HEK293 (cell line): Measurements from ENCODE around the gene JAM2.

Source experiments
- CTCF ChIA-PET: fragments of 350-600 bp; formaldehyde crosslinking; extraction: SDS; loops from one replicate; lab custom pipeline; 2021; ENCODE audit warnings: antibody characterized with exemption; lab: Yijun Ruan, JAX
- POLR2A ChIA-PET: fragments of 300-600 bp; formaldehyde crosslinking; extraction: SDS; loops from one replicate; lab custom pipeline; 2020; ENCODE audit warnings: antibody characterized with exemption, inconsistent platforms; lab: Yijun Ruan, JAX
- H3K27ac ChIP-seq: fragments of 200-500 bp; sonication (Bioruptor generic); 2 replicates; pipeline ENCODE4 v1.5.1; 2014; ENCODE audit warnings: low read depth, low read length, control low read depth, inconsistent platforms; ENCODE audit errors: extremely low read depth
- H3K36me3 ChIP-seq, 2 experiments: fragments of 200-500 bp in 1 of 2; sonication (Bioruptor generic) in 1 of 2; 1 replicate in 1 of 2; 2 replicates in 1 of 2; pipeline ENCODE4 v1.5.1; 2014 to 2017; ENCODE audit warnings: inconsistent platforms in 2 of 2, low read length in 2 of 2; ENCODE audit not compliant: control insufficient read depth in 2 of 2, insufficient read depth in 1 of 2
- H3K4me1 ChIP-seq: fragments of 200-500 bp; sonication (Bioruptor generic); 2 replicates; pipeline ENCODE4 v1.5.1; 2014; ENCODE audit warnings: mild to moderate bottlenecking, low read length, inconsistent platforms; ENCODE audit not compliant: control insufficient read depth, insufficient read depth
- H3K4me3 ChIP-seq: 2 replicates; pipeline ENCODE4 v1.5.1; 2011; ENCODE audit warnings: low read depth, mild to moderate bottlenecking, control low read depth, low read length, moderate library complexity
- H3K9me3 ChIP-seq: fragments of 200-500 bp; sonication (Bioruptor generic); 2 replicates; pipeline ENCODE4 v1.5.1; 2014; ENCODE audit warnings: low read depth, low read length, inconsistent platforms; ENCODE audit not compliant: control insufficient read depth, insufficient read depth
- GLI2 ChIP-seq: fragments of 450-650 bp; formaldehyde crosslinking; IDR thresholded peaks from 2 replicates; pipeline ENCODE4; 2017; ENCODE audit warnings: missing biosample characterization, missing genetic modification characterization, low read depth, borderline replicate concordance
- KLF7 ChIP-seq: fragments of 450-650 bp; formaldehyde crosslinking; IDR thresholded peaks from 2 replicates; pipeline ENCODE4 v1.5.1; 2016; ENCODE audit warnings: missing biosample characterization, missing genetic modification characterization, borderline replicate concordance
- YY2 ChIP-seq: fragments of 450-650 bp; formaldehyde crosslinking; IDR thresholded peaks from 2 replicates; pipeline ENCODE4 v1.5.1; 2016; ENCODE audit warnings: missing biosample characterization, missing genetic modification characterization
- ZNF146 ChIP-seq: fragments of 450-650 bp; formaldehyde crosslinking; IDR thresholded peaks from 2 replicates; pipeline ENCODE4 v1.5.1; 2016; ENCODE audit warnings: missing biosample characterization, missing genetic modification characterization
- ZNF169 ChIP-seq: fragments of 450-650 bp; formaldehyde crosslinking; IDR thresholded peaks from 2 replicates; pipeline ENCODE4 v1.5.1; 2016; ENCODE audit warnings: missing biosample characterization, missing genetic modification characterization
- ZNF23 ChIP-seq: fragments of 450-650 bp; formaldehyde crosslinking; IDR thresholded peaks from 2 replicates; pipeline ENCODE4 v1.5.1; 2016; ENCODE audit warnings: missing biosample characterization, missing genetic modification characterization, borderline replicate concordance
- ZNF350 ChIP-seq: fragments of 450-650 bp; formaldehyde crosslinking; IDR thresholded peaks from 2 replicates; pipeline ENCODE4 v1.5.0; 2017; ENCODE audit warnings: missing biosample characterization, mild to moderate bottlenecking, missing genetic modification characterization
- ZNF416 ChIP-seq: fragments of 450-650 bp; formaldehyde crosslinking; IDR thresholded peaks from 2 replicates; pipeline ENCODE4 v1.5.1; 2016; ENCODE audit warnings: missing biosample characterization, missing genetic modification characterization
- ZNF473 ChIP-seq: fragments of 450-650 bp; formaldehyde crosslinking; IDR thresholded peaks from 2 replicates; pipeline ENCODE4 v1.5.1; 2017; ENCODE audit warnings: missing biosample characterization, missing genetic modification characterization
- ZNF48 ChIP-seq: fragments of 450-650 bp; formaldehyde crosslinking; IDR thresholded peaks from 2 replicates; pipeline ENCODE4 v1.5.1; 2016; ENCODE audit warnings: missing biosample characterization, missing genetic modification characterization
- ZNF510 ChIP-seq: fragments of 450-650 bp; formaldehyde crosslinking; IDR thresholded peaks from 2 replicates; pipeline ENCODE4 v1.5.1; 2018; ENCODE audit warnings: mild to moderate bottlenecking, missing genetic modification characterization, missing biosample characterization; ENCODE audit not compliant: insufficient replicate concordance
- ZNF549 ChIP-seq: fragments of 450-650 bp; IDR thresholded peaks from 2 replicates; pipeline ENCODE4 v1.5.1; 2018; ENCODE audit warnings: missing biosample characterization, missing genetic modification characterization, mild to moderate bottlenecking, inconsistent platforms, moderate library complexity
- ZNF596 ChIP-seq: fragments of 450-650 bp; IDR thresholded peaks from 2 replicates; pipeline ENCODE4 v1.5.0; 2018; ENCODE audit warnings: missing biosample characterization, mild to moderate bottlenecking, missing genetic modification characterization, moderate library complexity
- ZNF654 ChIP-seq: fragments of 450-650 bp; formaldehyde crosslinking; IDR thresholded peaks from 2 replicates; pipeline ENCODE4 v1.5.1; 2016; ENCODE audit warnings: low read depth, missing biosample characterization, missing genetic modification characterization
- ZNF707 ChIP-seq: fragments of 450-650 bp; formaldehyde crosslinking; IDR thresholded peaks from 2 replicates; pipeline ENCODE4 v1.5.1; 2016; ENCODE audit warnings: missing biosample characterization, missing genetic modification characterization
- TF ChIP-seq, protein P1 (sequence below): fragments of 450-650 bp; formaldehyde crosslinking; IDR thresholded peaks from 2 replicates; pipeline ENCODE4 v1.5.1; 2016; ENCODE audit warnings: missing biosample characterization, missing genetic modification characterization
- TF ChIP-seq, protein P2 (sequence below): fragments of 450-650 bp; IDR thresholded peaks from 2 replicates; pipeline ENCODE4 v1.5.1; 2018; ENCODE audit warnings: missing biosample characterization, missing genetic modification characterization
- TF ChIP-seq, protein P3 (sequence below): fragments of 450-650 bp; formaldehyde crosslinking; IDR thresholded peaks from 2 replicates; pipeline ENCODE4 v1.5.0; 2017; ENCODE audit warnings: missing biosample characterization, missing genetic modification characterization, borderline replicate concordance
- TF ChIP-seq, protein P4 (sequence below): fragments of 450-650 bp; formaldehyde crosslinking; optimal IDR thresholded peaks from 2 replicates; pipeline ENCODE3; 2016; ENCODE audit warnings: missing biosample characterization, mild to moderate bottlenecking, missing genetic modification characterization
- TF ChIP-seq, protein P5 (sequence below): fragments of 450-650 bp; formaldehyde crosslinking; IDR thresholded peaks from 2 replicates; pipeline ENCODE4 v1.5.1; 2017; ENCODE audit warnings: missing biosample characterization, missing genetic modification characterization

The JAM2 gene

DNA sequence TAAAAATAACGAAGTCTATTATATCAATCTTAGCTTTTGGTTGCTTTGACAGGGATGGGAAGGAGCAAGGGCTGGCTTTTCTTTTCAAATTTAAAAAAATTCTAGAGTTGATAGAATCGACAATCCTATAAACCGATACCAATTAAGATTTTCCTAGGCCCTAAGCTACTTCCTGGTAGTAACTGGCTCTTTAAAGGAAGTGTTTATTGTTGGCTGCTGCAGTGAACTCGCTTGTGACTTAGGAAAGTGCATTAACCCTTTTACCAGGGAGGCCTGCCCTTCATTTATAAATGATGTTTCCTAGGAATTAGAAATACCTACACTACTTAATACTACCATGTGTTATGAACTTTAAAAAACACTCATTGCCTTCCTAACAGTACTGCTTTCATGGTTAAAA lies 62.5 kb downstream of the JAM2 start:
- Histone ChIP-seq H3K4me3 (no peak overlapping the region), H3K9me3 (no peaks in the 10 kb centered on the region)
- CTCF ChIA-PET, result interaction anchor here (0.6 to 6.4 kb wide), 3 partner anchors 12 to 93 kb away, joined by 3 to 24 read pairs (median 6); no protein-coding TSS in a partner anchor
- TF ChIP-seq ZNF510 (tag by site-specific recombination) (no peak), ZNF48 (tag by site-specific recombination) (no peak), ZNF350 (no peak), ZNF146 (tag by site-specific recombination) (no peak), ZNF596 (tag by site-specific recombination) (no peak), GLI2 (tag by site-specific recombination) (no peak), KLF7 (no peak), ZNF473 (tag by site-specific recombination) (no peak), YY2 (tag by site-specific recombination) (no peak), ZNF549 (no peak), ZNF654 (no peak), ZNF707 (tag by site-specific recombination) (no peak), ZNF23 (tag by site-specific recombination) (no peak), ZNF416 (no peak), ZNF169 (tag by site-specific recombination) (no peak)
- TF ChIP-seq, protein P1, sequence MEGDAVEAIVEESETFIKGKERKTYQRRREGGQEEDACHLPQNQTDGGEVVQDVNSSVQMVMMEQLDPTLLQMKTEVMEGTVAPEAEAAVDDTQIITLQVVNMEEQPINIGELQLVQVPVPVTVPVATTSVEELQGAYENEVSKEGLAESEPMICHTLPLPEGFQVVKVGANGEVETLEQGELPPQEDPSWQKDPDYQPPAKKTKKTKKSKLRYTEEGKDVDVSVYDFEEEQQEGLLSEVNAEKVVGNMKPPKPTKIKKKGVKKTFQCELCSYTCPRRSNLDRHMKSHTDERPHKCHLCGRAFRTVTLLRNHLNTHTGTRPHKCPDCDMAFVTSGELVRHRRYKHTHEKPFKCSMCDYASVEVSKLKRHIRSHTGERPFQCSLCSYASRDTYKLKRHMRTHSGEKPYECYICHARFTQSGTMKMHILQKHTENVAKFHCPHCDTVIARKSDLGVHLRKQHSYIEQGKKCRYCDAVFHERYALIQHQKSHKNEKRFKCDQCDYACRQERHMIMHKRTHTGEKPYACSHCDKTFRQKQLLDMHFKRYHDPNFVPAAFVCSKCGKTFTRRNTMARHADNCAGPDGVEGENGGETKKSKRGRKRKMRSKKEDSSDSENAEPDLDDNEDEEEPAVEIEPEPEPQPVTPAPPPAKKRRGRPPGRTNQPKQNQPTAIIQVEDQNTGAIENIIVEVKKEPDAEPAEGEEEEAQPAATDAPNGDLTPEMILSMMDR, result no peak
- TF ChIP-seq, protein P2, sequence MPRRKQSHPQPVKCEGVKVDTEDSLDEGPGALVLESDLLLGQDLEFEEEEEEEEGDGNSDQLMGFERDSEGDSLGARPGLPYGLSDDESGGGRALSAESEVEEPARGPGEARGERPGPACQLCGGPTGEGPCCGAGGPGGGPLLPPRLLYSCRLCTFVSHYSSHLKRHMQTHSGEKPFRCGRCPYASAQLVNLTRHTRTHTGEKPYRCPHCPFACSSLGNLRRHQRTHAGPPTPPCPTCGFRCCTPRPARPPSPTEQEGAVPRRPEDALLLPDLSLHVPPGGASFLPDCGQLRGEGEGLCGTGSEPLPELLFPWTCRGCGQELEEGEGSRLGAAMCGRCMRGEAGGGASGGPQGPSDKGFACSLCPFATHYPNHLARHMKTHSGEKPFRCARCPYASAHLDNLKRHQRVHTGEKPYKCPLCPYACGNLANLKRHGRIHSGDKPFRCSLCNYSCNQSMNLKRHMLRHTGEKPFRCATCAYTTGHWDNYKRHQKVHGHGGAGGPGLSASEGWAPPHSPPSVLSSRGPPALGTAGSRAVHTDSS, result no peak
- TF ChIP-seq, protein P3, sequence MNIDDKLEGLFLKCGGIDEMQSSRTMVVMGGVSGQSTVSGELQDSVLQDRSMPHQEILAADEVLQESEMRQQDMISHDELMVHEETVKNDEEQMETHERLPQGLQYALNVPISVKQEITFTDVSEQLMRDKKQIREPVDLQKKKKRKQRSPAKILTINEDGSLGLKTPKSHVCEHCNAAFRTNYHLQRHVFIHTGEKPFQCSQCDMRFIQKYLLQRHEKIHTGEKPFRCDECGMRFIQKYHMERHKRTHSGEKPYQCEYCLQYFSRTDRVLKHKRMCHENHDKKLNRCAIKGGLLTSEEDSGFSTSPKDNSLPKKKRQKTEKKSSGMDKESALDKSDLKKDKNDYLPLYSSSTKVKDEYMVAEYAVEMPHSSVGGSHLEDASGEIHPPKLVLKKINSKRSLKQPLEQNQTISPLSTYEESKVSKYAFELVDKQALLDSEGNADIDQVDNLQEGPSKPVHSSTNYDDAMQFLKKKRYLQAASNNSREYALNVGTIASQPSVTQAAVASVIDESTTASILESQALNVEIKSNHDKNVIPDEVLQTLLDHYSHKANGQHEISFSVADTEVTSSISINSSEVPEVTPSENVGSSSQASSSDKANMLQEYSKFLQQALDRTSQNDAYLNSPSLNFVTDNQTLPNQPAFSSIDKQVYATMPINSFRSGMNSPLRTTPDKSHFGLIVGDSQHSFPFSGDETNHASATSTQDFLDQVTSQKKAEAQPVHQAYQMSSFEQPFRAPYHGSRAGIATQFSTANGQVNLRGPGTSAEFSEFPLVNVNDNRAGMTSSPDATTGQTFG (tag by site-specific recombination), result no peak
- TF ChIP-seq, protein P4, sequence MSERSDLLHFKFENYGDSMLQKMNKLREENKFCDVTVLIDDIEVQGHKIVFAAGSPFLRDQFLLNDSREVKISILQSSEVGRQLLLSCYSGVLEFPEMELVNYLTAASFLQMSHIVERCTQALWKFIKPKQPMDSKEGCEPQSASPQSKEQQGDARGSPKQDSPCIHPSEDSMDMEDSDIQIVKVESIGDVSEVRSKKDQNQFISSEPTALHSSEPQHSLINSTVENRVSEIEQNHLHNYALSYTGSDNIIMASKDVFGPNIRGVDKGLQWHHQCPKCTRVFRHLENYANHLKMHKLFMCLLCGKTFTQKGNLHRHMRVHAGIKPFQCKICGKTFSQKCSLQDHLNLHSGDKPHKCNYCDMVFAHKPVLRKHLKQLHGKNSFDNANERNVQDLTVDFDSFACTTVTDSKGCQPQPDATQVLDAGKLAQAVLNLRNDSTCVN (tag by site-specific recombination), result no peak
- TF ChIP-seq, protein P5, sequence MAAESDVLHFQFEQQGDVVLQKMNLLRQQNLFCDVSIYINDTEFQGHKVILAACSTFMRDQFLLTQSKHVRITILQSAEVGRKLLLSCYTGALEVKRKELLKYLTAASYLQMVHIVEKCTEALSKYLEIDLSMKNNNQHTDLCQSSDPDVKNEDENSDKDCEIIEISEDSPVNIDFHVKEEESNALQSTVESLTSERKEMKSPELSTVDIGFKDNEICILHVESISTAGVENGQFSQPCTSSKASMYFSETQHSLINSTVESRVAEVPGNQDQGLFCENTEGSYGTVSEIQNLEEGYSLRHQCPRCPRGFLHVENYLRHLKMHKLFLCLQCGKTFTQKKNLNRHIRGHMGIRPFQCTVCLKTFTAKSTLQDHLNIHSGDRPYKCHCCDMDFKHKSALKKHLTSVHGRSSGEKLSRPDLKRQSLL (tag by site-specific recombination), result no peak
- TF ChIP-seq, all 188 proteins: peak for 0
- Histone ChIP-seq H3K36me3 (no peaks in the 10 kb centered on the region), H3K27ac (no peak overlapping the region), H3K4me1 (no peaks in the 10 kb centered on the region)
- POLR2A ChIA-PET, result interaction anchor here (0.6 kb wide), 1 partner anchor 32 kb away, joined by 4 read pairs; no protein-coding TSS in a partner anchor
